ENCODE data around the gene ADAMTS19.

Gene ADAMTS19

DNA sequence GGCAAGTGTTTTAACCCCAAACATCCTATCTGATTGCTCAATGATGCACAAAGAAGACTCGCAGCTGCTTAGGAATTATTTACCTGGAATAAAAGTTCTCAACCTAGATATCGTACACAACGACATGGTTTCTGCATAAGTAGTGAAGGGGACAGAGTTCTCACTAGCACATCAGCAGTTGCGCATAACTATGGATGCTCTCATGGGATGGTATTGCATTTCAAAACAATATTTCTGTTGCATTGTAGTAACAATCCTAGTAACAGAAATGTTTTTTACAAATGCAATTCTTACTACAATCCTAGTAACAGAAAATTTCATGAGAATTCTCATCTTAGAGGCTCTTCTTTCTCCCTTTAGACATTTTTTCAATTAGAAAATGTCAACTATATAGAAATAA, 193.3 kb downstream of the ADAMTS19 start:
- DNase-seq (ENCODE audit: low read depth): no peak
- H3K4me3 ChIP-seq (ENCODE audit: low read depth, low read length): no peak overlapping the region

GRCh38 chr5:129656952-129657351, 196.9 kb downstream of the ADAMTS19 start:
- DNase-seq (ENCODE audit: low read depth): no peak
- H3K4me3 ChIP-seq (ENCODE audit: low read depth, low read length): no peak overlapping the region

- DNase-seq (ENCODE audit: low read depth): no peak
- H3K4me3 ChIP-seq (ENCODE audit: low read depth, low read length): no peak overlapping the region
Observed at GRCh38 chr5:129658801-129659200, 198.7 kb downstream of the ADAMTS19 start.

DNA sequence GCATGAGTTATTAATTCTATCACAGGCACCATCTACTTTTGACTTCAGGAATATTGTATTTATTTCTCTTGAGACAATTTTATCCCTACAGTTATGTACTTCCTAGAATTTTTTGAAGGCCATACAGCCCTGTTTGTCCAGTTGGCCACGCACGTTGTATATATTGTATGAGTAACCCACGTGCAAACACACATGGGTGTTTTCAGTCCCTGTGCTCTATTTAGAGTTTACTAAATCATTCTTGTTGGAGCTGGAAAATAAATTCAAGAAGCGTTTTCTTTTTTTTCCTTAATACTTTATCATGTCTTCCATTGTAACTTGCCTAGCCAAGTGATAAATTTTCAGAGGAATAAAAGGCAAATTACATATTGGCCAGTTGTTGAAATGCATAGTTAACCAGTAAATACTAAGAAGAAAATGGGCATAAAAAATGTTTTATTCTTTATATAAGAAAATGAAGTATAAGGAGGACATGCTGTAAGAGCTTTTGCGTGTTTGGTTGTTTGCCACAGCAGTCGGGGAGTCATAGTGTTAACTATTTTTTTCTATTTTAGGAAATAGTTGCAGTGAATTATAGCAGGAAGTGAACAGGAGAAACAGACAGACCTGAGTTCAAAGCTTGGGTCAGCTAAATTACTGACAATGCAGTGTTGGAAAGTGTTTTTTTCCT, 201.4 kb downstream of the ADAMTS19 start:
- no peak overlapping the region for H3K4me3 ChIP-seq (ENCODE audit: low read depth, low read length)

DNA sequence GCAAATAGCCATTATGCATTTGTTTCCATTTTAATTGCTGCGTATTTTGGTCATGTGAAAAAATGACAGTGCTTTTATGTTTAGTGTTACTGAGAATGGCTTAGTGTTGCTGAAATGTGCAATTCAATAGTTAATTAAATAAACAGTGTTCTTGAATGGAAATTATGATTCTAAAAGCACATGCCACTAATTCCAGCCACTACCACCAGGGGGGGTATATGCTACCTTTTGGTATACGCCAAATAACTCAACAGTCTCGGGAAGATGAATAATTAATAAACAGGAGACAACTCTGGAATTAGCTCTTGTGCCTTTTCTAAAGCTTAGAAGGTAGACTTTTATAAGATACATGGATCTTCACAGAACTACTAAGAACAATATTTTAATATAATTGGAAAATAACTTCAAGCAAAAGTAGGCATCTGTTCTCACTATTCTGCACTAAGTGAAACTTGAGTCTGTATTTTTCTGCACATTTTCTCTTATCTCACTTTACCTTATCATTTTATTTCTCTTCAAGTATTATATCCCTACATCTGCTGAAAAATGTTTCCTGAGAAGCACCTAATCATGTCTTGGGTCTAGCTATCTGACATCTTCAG, 204.3 kb downstream of the ADAMTS19 start:
- H3K4me3 ChIP-seq (ENCODE audit: low read depth, low read length): no peak overlapping the region
- DNase-seq (ENCODE audit: low read depth): no peak

More for the DNA sequence above, 201.4 kb downstream of the ADAMTS19 start:
- no peak for DNase-seq (ENCODE audit: low read depth)

DNA sequence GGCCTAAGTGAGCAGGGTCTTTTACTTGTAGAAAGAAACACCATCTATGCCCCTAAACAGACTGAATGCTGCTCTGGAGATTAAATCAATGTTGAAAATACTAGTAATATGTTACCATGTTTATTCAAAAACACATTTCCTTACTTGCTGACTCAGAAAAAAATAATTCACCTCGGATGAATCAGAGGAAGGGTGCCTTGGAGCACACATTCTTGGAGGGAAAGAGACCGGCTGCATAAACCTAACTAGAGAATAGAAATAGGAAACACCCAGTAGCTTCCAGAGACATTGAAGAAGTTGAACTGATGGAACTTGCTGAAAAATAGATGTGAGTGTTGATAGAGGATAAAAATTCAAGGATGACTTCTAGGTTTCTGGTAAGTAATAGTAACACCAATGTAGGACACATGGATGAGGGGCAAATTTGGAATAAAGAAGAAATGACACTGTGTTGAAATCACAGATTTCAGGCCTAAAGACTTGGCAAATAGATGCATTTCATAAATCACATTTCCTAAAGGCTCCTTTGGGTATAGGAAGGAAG, 210.9 kb downstream of the ADAMTS19 start:
- H3K4me3 ChIP-seq (ENCODE audit: low read depth, low read length): no peak overlapping the region
- DNase-seq (ENCODE audit: low read depth): peak; percentile 60

DNA sequence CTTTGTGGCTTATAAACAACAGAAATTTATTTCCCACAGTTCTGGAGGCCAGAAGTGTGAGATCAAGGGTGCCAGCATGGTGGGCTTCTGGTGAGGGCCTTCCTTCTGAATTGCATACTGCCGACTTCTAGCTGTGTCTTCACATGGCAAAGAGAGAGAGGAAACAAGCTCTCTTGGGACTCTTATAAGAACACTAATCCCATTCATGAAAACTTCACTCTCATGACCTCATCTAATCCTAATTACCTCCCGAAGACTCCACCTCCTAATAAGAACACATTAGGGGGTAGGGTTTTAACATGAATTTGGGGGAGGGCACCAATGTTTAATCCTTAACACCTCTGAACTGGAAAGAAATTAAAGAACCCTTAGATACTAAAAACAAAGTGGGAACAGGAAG, 211.9 kb downstream of the ADAMTS19 start:
- H3K4me3 ChIP-seq (ENCODE audit: low read depth, low read length): no peak overlapping the region
- no peak for DNase-seq (ENCODE audit: low read depth)

DNA sequence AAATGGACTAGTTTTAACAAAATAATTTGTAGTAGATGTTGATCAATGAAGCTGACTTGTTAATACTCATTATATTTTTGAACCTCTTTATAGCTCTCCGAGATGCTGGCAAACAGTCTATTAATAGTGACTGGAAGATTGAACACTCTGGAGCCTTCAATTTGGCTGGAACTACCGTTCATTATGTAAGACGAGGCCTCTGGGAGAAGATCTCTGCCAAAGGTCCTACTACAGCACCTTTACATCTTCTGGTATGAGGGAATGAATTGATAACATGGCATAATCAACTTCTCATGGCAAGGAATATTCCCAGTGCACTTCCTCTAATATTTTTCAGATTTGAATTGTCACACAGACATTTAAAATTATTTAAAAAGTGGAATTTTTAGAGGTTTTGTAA, 219.6 kb downstream of the ADAMTS19 start:
- no peak for DNase-seq (ENCODE audit: low read depth)
- no peak overlapping the region for H3K4me3 ChIP-seq (ENCODE audit: low read depth, low read length)

DNA sequence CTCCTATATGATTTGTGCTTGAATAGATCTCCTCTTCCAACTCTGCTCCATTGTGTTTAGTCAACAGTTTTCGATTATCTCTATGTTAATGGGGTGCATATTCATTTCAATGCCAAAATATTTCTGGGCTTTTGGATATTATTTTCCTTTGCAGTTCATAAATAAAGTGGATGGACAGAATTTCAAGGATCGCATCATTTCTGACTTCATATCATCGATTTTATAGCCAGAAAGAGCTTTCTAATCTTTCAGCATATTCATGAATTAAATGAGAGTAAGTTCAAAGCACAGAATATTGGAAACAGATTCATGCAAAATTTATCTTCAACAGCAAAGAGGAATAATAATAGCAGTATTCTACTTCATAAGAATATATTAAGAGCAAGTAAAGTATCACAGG, 227.8 kb downstream of the ADAMTS19 start:
- no peak overlapping the region for H3K4me3 ChIP-seq (ENCODE audit: low read depth, low read length)
- DNase-seq (ENCODE audit: low read depth): no peak

- H3K4me3 ChIP-seq (ENCODE audit: low read depth, low read length): no peak overlapping the region
- DNase-seq (ENCODE audit: low read depth): no peak
Observed at GRCh38 chr5:129689045-129689444, 228.9 kb downstream of the ADAMTS19 start.

DNA sequence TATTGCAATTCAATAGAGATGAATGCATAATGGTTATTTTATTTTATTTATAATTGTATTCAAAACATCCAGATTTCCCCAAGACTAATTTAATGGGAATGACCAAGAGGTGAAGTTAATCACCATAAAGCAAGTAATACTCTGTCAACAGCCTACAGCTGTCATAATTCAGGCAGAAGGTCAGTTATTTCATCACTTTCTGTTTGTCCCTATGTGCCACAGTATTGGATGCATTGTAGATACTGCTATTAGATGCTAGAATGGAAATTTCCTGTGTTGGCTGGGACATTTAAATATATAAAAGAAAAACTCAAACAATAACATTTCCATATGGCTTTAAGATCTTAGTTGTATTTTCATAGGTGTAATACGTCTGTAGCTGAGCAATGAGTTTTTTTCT, 231.1 kb downstream of the ADAMTS19 start:
- H3K4me3 ChIP-seq (ENCODE audit: low read depth, low read length): no peak overlapping the region
- no peak for DNase-seq (ENCODE audit: low read depth)

- DNase-seq (ENCODE audit: low read depth): no peak
- H3K4me3 ChIP-seq (ENCODE audit: low read depth, low read length): no peak overlapping the region
Observed at GRCh38 chr5:129696636-129697035, 236.5 kb downstream of the ADAMTS19 start.

DNA sequence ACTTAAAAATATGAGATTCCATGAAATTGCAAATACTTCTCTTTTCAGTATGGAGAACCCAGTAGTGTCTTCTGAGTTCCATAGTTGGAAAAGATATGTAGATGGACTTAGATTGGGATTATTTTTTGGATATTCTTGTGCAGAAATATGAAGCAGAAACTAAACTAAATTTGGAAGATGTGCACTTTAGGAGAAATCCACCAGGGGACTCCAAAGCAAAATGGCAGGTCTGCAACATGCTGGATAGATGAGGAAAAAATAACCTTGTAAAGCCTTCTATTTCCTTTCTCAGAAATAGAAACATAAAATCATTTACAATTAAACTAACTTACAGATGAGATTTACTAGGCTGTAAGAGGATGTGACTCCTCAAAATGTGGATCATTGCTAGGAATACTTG, 238.6 kb downstream of the ADAMTS19 start:
- H3K4me3 ChIP-seq (ENCODE audit: low read depth, low read length): no peak overlapping the region
- no peak for DNase-seq (ENCODE audit: low read depth)

GRCh38 chr5:129716235-129716634, 256.1 kb downstream of the ADAMTS19 start:
- no peak overlapping the region for H3K4me3 ChIP-seq (ENCODE audit: low read depth, low read length)
- DNase-seq (ENCODE audit: low read depth): no peak

- DNase-seq (ENCODE audit: low read depth): no peak
- H3K4me3 ChIP-seq (ENCODE audit: low read depth, low read length): no peak overlapping the region
Observed at GRCh38 chr5:129716651-129717050, 256.6 kb downstream of the ADAMTS19 start.

GRCh38 chr5:129717751-129718310, 257.7 kb downstream of the ADAMTS19 start:
- no peak for DNase-seq (ENCODE audit: low read depth)
- H3K4me3 ChIP-seq (ENCODE audit: low read depth, low read length): no peak overlapping the region

DNA sequence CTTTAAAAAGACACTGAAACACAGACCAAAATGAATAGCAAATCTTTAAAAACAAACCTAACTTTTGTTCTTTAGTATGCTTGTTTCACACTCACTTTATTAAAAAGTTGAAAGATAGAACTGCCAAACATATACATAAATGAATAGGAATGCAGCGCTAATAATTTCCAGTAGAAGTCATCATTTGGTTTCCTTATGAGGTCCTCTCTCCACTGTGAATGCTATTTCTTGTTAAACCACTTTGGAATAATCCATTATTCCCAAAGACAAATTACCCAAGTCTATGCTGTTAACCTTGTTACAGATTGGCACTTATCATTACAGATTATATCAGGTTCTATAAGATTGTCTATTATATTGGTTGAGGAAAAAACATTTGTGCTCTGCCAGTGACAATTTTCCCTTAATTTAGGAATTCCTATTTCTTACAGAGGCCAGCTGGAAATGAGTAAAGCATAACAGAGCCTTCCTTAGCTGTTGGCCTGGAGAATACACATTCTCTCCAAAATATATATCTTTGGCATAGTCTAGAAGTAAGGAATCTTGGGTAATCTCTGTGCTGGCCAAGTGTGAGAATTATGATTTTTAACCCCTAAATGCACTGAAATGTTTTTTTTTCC, 258.5 kb downstream of the ADAMTS19 start:
- H3K4me3 ChIP-seq (ENCODE audit: low read depth, low read length): no peak overlapping the region
- DNase-seq (ENCODE audit: low read depth): no peak

- no peak for DNase-seq (ENCODE audit: low read depth)
- H3K4me3 ChIP-seq (ENCODE audit: low read depth, low read length): no peak overlapping the region
Observed at GRCh38 chr5:129724222-129724621, 264.1 kb downstream of the ADAMTS19 start.

GRCh38 chr5:129724647-129725046, 264.5 kb downstream of the ADAMTS19 start:
- no peak for DNase-seq (ENCODE audit: low read depth)
- no peak overlapping the region for H3K4me3 ChIP-seq (ENCODE audit: low read depth, low read length)

- H3K4me3 ChIP-seq (ENCODE audit: low read depth, low read length): no peak overlapping the region
- no peak for DNase-seq (ENCODE audit: low read depth)
Observed at GRCh38 chr5:129739773-129740172, 279.7 kb downstream of the ADAMTS19 start.

Data from skeletal muscle cell (primary cell).